Smooth muscle cell of the brain vasculature (primary cell): Measurements from ENCODE around the gene HSPB9.

Experiments
- DNase-seq: peaks from one replicate; pipeline ENCODE4 v3.0.0-alpha.2; 2012; ENCODE audit warnings: low read depth, low spot score

HSPB9 gene, protein sequence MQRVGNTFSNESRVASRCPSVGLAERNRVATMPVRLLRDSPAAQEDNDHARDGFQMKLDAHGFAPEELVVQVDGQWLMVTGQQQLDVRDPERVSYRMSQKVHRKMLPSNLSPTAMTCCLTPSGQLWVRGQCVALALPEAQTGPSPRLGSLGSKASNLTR

DNA sequence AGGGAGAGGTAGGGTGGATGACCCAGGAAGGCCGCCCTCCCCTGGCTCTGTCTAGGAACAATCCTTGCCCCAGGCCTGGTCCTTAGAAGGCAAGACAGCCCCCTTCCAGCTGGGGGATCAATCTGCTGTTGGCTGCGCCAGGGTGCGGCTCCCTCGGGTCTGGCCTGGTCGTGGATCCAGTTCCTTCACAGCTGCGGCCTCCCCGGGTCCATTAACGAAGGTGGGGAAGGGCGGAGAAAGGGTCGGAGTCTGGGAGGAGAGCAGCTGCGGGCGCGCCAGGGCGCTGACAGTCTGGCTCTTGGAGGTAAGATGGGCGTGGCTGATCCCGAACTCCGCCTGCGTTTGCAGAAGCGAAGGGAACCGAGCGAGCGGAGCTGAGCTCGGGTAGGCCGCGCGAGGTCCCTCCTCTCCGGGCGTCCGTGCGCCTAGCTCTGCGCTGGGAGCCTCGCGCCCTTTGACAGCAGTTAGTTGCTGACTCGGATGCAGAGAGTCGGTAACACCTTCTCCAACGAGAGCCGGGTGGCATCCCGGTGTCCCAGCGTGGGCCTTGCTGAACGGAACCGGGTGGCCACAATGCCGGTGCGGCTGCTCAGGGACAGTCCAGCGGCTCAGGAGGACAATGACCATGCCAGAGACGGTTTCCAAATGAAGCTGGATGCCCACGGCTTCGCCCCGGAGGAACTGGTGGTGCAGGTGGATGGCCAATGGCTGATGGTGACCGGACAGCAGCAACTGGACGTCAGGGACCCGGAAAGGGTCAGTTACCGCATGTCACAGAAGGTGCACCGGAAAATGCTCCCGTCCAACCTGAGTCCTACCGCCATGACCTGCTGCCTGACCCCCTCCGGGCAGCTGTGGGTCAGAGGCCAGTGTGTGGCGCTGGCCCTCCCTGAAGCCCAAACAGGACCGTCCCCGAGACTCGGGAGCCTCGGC, at the start of gene HSPB9:
HSPB9 (plus strand) TSS at position 434 of the 933 bp plus-strand sequence; CDS start at position 481, 47 bp downstream.
- no peak for DNase-seq

- no peak for DNase-seq
Observed at GRCh38 chr17:42075789-42076188, 46.8 kb upstream of the HSPB9 start.

DNA sequence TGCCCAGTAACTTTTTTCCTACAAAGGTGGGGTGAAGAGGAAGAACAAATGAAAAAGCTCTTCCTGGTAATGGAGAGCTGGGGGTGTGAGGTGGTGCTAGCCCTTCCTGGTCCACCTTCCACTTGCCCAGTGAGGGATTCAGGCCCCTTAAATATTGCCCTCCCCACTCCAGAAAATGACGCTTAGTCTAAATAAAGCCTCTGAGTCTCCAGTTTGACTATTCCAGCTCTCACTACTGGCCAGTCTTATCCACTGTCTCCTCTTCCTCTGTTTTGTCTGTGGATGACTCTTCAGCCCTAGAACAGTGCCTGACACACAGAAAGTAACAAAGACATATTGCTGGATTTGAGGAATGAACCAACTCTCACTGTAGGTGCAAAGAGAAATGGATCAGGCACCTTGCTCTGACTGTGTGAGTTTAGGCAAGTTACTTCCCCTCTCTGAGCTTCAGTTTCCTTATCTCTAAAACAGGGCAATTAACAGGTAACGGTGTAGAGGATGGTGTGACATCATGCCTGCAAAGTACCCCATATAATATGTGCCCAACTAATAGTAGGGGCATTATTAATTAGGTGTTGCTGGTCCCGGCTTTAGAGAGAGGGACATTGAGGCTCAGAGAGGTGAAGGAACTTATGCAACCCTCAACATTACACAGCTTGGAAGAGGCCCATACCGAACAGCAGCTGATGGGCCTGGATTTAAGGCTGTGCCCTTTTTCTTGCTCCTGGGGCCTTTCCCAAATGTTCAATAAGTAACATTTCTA, 45.6 kb upstream of the HSPB9 start:
- no peak for DNase-seq

DNA sequence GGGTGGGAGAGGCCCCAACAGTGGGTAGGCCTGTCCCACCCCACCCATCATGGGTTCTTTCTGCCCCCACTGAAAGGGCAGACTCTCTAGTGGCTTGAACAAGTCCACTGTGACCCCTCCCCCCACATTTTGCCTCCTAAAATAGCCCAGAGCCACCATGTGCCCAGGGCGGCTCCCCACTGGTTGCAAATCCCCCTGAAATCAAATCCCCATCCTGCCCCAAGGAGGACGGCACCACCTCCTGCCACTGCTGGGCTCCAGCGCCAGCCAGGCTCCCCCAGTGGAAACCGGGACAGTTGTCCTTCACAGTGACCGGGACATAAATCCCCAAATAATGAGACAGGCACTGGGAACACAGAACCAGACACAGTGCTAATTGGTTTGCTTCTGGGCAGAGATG, 44.8 kb upstream of the HSPB9 start:
- no peak for DNase-seq

- no peak for DNase-seq
Observed at GRCh38 chr17:42078396-42079043, 44.1 kb upstream of the HSPB9 start.

GRCh38 chr17:42079541-42079940, 43.1 kb upstream of the HSPB9 start:
- DNase-seq = no peak

DNA sequence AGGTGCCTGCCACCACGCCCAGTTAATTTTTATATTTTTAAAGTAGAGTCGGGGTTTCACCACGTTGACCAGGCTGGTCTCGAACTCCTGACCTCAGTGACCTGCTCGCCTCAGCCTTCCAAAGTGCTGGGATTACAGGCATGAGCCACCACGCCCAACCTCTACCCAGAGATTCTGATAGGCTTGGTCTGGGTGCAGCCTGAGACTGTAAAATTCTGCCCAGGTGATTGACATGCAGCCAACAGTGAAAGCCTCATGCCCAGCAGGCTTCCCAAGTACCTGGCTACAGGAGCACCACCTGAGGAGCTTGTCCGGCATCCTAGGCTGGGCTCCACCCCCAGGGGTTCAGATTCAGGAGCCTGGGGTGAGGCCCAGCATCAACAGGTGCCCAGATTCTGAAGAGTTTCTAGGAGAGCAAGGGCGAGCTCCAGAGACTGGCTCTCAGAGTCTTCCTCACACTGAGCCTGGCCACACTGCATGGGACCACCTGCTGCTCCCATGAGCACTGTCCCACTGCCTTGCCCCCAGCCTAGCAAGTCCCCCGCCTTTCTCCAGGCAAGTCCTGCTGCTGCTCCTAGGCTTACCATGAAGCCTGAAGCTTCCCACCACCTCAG, 41.0 kb upstream of the HSPB9 start:
- no peak for DNase-seq

- DNase-seq = no peak
Observed at GRCh38 chr17:42087042-42087701, 35.4 kb upstream of the HSPB9 start.

DNA sequence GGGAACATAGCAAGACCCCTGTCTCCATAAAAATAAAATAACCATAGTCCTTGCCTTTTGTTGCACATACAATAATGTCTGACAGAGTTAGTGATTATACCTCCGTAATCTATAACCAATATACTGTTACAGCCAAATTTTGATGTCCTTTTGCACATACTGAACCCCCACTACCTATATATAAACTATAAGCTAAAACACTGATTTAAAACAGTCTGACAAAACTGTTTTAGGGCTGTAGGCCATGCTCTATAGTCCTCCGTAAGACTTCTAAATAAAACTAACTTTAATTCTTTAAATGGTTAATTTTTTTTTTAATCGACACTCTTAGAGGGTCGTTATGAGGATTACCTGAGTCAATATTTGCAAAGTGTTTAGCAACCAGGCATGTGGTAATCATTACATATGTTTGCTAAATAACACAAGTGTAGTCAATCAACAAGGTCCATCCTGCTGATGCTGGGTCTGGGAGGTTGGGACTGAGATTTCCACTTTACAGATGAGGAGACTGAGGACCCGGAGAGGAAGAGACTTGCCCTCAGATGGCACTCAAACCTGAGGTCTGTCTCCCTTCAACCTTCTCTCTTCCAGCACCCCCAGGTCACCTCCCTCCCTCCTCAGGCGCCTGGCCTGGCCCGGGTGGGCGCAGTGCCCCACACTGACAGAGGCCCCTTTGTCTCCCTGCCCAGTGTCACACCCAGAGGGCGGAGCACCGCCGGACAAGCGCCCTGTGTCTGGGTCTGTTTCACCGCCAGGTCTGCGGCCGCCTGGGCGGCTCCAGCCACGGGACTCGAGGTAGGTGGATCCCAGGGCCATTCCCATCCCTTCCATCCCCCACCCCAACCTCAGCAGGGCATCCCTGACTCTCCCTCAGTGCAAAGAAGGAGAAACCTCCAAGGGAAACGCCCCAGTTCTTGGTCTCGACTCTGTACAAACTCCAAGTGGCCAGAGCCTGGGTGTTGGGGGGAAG, 34.6 kb upstream of the HSPB9 start:
- no peak for DNase-seq

DNA sequence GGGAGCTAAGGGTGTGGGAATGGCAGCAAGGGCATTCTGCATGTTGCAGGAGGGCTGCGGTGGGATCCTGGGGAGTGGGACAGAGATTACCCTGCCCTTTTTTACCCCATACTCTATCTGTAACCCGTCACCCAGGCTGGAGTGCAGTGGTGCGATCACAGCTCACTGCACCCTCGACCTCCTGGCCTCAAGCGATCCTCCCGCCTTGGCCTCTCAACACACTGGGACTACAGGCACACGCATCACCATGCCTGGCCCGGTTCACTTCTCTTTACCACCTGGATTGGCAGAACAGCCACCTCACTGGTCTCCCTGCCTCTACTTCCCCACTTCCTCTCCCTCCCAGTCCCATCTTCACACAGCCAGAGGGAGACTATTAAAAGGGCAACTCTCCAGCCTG, 33.9 kb upstream of the HSPB9 start:
- DNase-seq = no peak

- no peak for DNase-seq
Observed at GRCh38 chr17:42090964-42091790, 31.4 kb upstream of the HSPB9 start.

- DNase-seq = no peak
Observed at GRCh38 chr17:42092939-42093338, 29.7 kb upstream of the HSPB9 start.

DNA sequence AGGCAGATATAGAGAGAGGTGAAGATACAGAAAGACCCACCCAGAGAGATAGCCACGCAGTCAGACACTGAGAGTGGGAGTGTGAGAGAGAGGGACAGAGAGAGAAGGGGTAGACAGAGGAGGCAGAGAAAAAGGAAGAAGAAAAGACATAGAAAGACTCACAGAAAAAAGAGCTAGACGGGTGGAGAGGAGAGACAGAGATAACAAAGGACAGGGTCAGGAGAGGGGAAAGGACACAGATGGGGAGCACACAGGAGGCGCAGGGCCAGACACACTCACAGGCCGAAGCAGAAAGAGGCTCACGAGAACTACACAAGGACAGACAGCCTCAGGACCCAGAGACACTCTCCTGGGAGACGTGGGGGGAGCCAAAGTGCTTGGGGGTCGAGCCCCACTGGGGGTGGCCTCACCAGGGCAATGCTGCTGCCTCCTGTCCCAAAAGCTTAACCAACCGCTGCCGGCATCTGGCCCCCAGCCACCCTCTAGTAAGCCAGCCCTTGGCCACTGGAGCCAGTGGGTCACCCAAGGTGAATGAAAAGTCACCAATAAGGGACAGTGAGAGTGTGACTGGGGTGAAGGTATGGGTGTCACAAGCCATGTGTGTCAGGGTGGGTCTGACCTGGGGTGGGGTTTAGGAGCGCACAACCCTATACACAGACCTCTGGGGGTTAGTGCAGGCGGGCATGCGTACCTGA, 28.1 kb upstream of the HSPB9 start:
- no peak for DNase-seq

- DNase-seq = no peak
Observed at GRCh38 chr17:42096360-42097111, 26.1 kb upstream of the HSPB9 start.

GRCh38 chr17:42097691-42098631, 24.6 kb upstream of the HSPB9 start, which contains the start of gene ZNF385C:
TSS of gene ZNF385C (minus strand) at chr17:42098473. CDS start at chr17:42063056, 35,417 bp downstream.
- DNase-seq = no peak

DNA sequence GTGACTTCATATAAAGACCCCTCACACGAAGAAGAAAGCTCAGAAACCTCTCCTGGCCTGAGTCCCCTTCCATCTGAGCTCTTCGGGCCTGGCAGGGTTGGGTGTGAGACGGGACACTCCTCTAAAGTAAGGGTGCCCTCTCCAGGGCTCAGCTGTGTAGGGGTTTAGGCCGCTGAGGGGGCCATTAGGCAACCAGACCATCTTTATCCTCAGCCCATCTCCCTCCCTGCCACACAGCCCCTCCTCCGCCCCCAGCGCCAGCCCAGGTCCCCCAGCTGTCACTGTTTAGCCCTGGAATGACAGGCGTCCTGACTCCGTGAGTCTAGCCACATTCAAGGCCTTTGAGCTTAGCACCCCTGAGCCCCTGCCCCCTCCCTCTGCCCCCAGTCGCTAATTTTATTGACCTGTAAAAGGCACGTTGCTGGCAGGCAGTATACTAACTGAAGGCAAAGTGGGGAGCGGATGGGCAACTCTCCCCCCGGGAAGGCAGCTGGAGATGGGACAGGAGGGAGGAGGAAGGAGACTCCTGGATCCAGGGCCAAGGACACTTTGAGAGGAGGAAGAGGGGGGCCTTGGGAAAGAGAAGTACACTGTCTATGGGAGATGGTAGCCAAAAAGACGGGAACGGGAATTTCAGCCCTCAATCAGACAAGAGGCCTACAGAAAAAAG, 23.7 kb upstream of the HSPB9 start:
- no peak for DNase-seq
